ENCODE measurements around the gene CAV3.

DNA sequence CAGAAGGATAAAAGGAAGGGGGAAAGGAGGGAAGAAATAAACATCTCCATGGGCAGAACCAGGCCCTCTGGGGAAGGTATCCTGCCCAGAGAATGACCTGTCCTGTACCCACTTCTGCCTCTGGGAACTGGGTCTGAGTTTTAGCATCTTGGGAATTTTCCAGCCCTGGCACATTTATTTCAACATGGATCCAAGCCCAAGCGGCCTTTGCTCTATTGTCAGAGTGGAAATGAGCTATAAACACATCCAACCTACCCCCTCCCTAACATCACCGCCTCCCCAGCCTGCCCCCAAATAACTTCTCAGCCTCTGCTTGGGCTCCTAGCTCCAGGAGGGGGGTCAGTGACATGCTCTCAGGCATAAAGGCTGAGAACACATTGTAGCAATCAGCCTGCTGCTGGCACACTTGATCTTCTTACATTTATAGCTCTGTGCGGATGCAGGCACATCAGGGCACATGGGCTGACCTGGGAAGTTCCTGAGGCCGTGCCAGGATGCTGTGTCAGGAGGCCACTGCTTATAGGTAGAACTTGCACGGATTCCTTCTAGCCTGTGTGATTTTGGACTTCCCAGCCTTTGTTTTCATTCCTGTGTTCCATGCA, 40.4 kb downstream of the CAV3 start:
- TF ChIP-seq CTCF (IDR thresholded peaks at IDR 0.05) (no peak), POLR2A (IDR thresholded peaks at IDR 0.05) (no peak)

Measured in stomach (tissue), 4 donors.